Measurements from ENCODE around the gene SCGB1A1.

SCGB1A1 gene

GRCh38 chr11:62418136-62418535 lies 697 bp upstream of the SCGB1A1 start:
- DNase-seq (ENCODE audit: extremely low read depth, insufficient read length), result no peak
- TF ChIP-seq CTCF (IDR thresholded peaks at IDR 0.05; ENCODE audit: insufficient read depth, low read length, poor library complexity, severe bottlenecking), result no peak
- Histone ChIP-seq H3K36me3 (ENCODE audit: control insufficient read depth, insufficient read depth, low read length) (no peaks in the 10 kb centered on the region), H3K4me3 (replicated peaks; ENCODE audit: low read depth, low read length) (no peak overlapping the region), H3K27me3 (replicated peaks; ENCODE audit: control insufficient read depth, insufficient read depth, low read length) (no peaks in the 10 kb centered on the region; the same call in 1 of the 2 replicates)

GRCh38 chr11:62419314-62419929 lies 589 bp downstream of the SCGB1A1 start:
- no peaks in the 10 kb centered on the region for H3K36me3 ChIP-seq (ENCODE audit: control insufficient read depth, insufficient read depth, low read length)
- no peak for TF ChIP-seq CTCF (IDR thresholded peaks at IDR 0.05; ENCODE audit: insufficient read depth, low read length, poor library complexity, severe bottlenecking)
- H3K4me3 ChIP-seq (replicated peaks; ENCODE audit: low read depth, low read length), result no peak overlapping the region
- no peak for DNase-seq (ENCODE audit: extremely low read depth, insufficient read length)
- no peaks in the 10 kb centered on the region for H3K27me3 ChIP-seq (replicated peaks; ENCODE audit: control insufficient read depth, insufficient read depth, low read length)

GRCh38 chr11:62419943-62420342 lies 1.1 kb downstream of the SCGB1A1 start:
- DNase-seq (ENCODE audit: extremely low read depth, insufficient read length), result no peak
- no peak for TF ChIP-seq CTCF (IDR thresholded peaks at IDR 0.05; ENCODE audit: insufficient read depth, low read length, poor library complexity, severe bottlenecking)

GRCh38 chr11:62420882-62421281 lies 2.0 kb downstream of the SCGB1A1 start:
- DNase-seq (ENCODE audit: extremely low read depth, insufficient read length), result no peak
- H3K27me3 ChIP-seq (replicated peaks; ENCODE audit: control insufficient read depth, insufficient read depth, low read length), result no peaks in the 10 kb centered on the region
- no peaks in the 10 kb centered on the region for H3K36me3 ChIP-seq (ENCODE audit: control insufficient read depth, insufficient read depth, low read length)
- no peak for TF ChIP-seq CTCF (IDR thresholded peaks at IDR 0.05; ENCODE audit: insufficient read depth, low read length, poor library complexity, severe bottlenecking)
- H3K4me3 ChIP-seq (replicated peaks; ENCODE audit: low read depth, low read length), result no peak overlapping the region

More at GRCh38 chr11:62419943-62420342, 1.1 kb downstream of the SCGB1A1 start:
- H3K27me3 ChIP-seq (replicated peaks; ENCODE audit: control insufficient read depth, insufficient read depth, low read length), result no peaks in the 10 kb centered on the region
- H3K4me3 ChIP-seq (replicated peaks; ENCODE audit: low read depth, low read length), result no peak overlapping the region
- no peaks in the 10 kb centered on the region for H3K36me3 ChIP-seq (ENCODE audit: control insufficient read depth, insufficient read depth, low read length)

GRCh38 chr11:62421996-62422395 lies 3.2 kb downstream of the SCGB1A1 start:
- no peak for DNase-seq (ENCODE audit: extremely low read depth, insufficient read length)
- H3K27me3 ChIP-seq (replicated peaks; ENCODE audit: control insufficient read depth, insufficient read depth, low read length), result no peaks in the 10 kb centered on the region
- H3K4me3 ChIP-seq (replicated peaks; ENCODE audit: low read depth, low read length), result no peak overlapping the region
- TF ChIP-seq CTCF (IDR thresholded peaks at IDR 0.05; ENCODE audit: insufficient read depth, low read length, poor library complexity, severe bottlenecking), result no peak
- H3K36me3 ChIP-seq (ENCODE audit: control insufficient read depth, insufficient read depth, low read length), result no peaks in the 10 kb centered on the region

GRCh38 chr11:62423012-62423411 lies 4.2 kb downstream of the SCGB1A1 start:
- Histone ChIP-seq H3K27me3 (replicated peaks; ENCODE audit: control insufficient read depth, insufficient read depth, low read length) (no peaks in the 10 kb centered on the region), H3K36me3 (ENCODE audit: control insufficient read depth, insufficient read depth, low read length) (no peaks in the 10 kb centered on the region), H3K4me3 (replicated peaks; ENCODE audit: low read depth, low read length) (no peak overlapping the region)
- DNase-seq (ENCODE audit: extremely low read depth, insufficient read length), result no peak
- no peak for TF ChIP-seq CTCF (IDR thresholded peaks at IDR 0.05; ENCODE audit: insufficient read depth, low read length, poor library complexity, severe bottlenecking)

All from GM06990 (cell line).